Mesothelial cell of epicardium (in vitro differentiated cells): ENCODE data around the gene PDLIM3. TPM values are rescaled to one million over a fixed set of nuclear protein-coding genes. Genes with fewer than 3 reads are reported as not detected.

ENCODE experiments used
- DNase-seq, 2 experiments: peaks; one replicate each; pipeline ENCODE4 v3.0.0; 2021; ENCODE audit warnings: low spot score in 2 of 2; ENCODE audit not compliant: unreplicated experiment in 2 of 2
- H3K27ac Mint-ChIP-seq: 2 replicates; pipeline ENCODE4 v1.8.0; 2021; ENCODE audit warnings: mixed read lengths
- H3K27me3 Mint-ChIP-seq: 2 replicates; pipeline ENCODE4 v1.8.0; 2021; ENCODE audit warnings: low read depth, mixed read lengths
- H3K36me3 Mint-ChIP-seq: 2 replicates; pipeline ENCODE4 v1.8.0; 2021; ENCODE audit warnings: mixed read lengths
- H3K4me1 Mint-ChIP-seq: 2 replicates; pipeline ENCODE4 v1.8.0; 2021; ENCODE audit warnings: mixed read lengths
- H3K4me3 Mint-ChIP-seq: 2 replicates; pipeline ENCODE4 v1.8.0; 2021; ENCODE audit warnings: mild to moderate bottlenecking, moderate library complexity, mixed read lengths
- H3K9me3 Mint-ChIP-seq: 2 replicates; pipeline ENCODE4 v1.8.0; 2021; ENCODE audit warnings: mixed read lengths
- total RNA-seq: library from RNA; stranded (reverse); gene quantifications from 3 replicates; pipeline ENCODE4 v1.2.1, GENCODE V29; 2021
- TF ChIP-seq, protein P1 (sequence below): fragments of 200-600 bp; sonication (generic); IDR thresholded peaks from one replicate; pipeline ENCODE4 v1.5.0; 2021; ENCODE audit warnings: antibody characterized with exemption; ENCODE audit not compliant: unreplicated experiment

The PDLIM3 gene
- total RNA-seq, 1 donor from 2014 or later, result 11.2 TPM

DNA sequence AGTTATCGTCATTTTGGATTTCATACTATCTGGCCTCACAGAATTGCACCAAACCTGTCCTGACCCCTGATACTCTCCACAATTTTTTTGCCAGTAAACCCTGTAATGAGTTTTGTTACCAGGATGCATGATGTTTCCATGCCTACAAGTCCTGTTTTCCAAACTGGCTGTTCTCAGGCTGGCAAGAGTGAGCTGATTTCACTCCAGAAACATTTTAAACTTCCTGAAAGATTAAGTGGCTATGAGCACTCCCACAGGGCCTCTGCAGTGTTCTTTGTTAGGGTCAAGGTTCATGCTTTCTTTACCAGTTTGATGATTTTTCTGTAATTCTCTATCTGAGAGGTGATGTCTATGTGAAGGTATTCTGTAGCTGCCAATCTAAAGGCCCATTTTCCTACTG, 31.7 kb upstream of the PDLIM3 start:
- no peak for DNase-seq
- TF ChIP-seq, protein P1, sequence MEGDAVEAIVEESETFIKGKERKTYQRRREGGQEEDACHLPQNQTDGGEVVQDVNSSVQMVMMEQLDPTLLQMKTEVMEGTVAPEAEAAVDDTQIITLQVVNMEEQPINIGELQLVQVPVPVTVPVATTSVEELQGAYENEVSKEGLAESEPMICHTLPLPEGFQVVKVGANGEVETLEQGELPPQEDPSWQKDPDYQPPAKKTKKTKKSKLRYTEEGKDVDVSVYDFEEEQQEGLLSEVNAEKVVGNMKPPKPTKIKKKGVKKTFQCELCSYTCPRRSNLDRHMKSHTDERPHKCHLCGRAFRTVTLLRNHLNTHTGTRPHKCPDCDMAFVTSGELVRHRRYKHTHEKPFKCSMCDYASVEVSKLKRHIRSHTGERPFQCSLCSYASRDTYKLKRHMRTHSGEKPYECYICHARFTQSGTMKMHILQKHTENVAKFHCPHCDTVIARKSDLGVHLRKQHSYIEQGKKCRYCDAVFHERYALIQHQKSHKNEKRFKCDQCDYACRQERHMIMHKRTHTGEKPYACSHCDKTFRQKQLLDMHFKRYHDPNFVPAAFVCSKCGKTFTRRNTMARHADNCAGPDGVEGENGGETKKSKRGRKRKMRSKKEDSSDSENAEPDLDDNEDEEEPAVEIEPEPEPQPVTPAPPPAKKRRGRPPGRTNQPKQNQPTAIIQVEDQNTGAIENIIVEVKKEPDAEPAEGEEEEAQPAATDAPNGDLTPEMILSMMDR, result no peak
- Mint-ChIP-seq H3K9me3 (peaks cover 9% of the 10 kb centered on the region), H3K4me3 (no peak overlapping the region), H3K4me1 (peaks cover 26% of the 10 kb centered on the region), H3K36me3 (no peaks in the 10 kb centered on the region), H3K27ac (peak overlapping the region; percentile 95), H3K27me3 (no peaks in the 10 kb centered on the region)

DNA sequence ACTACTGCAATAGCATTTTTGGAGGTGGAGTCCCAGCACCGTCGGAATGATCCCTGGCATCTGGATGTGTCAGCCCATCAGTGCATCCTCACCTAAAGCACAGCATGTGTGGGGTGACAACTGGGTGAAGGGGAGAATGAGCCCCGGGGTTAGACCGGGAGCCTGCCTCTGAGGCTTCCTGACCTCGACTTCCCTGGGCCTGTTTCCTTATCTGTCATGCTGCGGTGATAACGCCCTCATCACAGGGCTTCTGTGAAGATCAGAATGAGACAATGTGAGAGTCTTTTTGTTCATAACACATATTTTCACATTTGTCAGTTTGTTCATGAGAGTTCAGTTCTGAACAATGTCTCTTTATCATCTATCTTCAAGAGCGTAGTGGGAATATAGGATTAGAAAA, 31.1 kb upstream of the PDLIM3 start:
- H3K36me3 Mint-ChIP-seq, result no peaks in the 10 kb centered on the region
- TF ChIP-seq, protein P1, result no peak
- no peak for DNase-seq
- peaks cover 14% of the 10 kb centered on the region for H3K9me3 Mint-ChIP-seq
- no peaks in the 10 kb centered on the region for H3K27me3 Mint-ChIP-seq
- no peak overlapping the region for H3K4me3 Mint-ChIP-seq
- H3K4me1 Mint-ChIP-seq, result peaks cover 26% of the 10 kb centered on the region
- peak overlapping the region; percentile 95 for H3K27ac Mint-ChIP-seq

DNA sequence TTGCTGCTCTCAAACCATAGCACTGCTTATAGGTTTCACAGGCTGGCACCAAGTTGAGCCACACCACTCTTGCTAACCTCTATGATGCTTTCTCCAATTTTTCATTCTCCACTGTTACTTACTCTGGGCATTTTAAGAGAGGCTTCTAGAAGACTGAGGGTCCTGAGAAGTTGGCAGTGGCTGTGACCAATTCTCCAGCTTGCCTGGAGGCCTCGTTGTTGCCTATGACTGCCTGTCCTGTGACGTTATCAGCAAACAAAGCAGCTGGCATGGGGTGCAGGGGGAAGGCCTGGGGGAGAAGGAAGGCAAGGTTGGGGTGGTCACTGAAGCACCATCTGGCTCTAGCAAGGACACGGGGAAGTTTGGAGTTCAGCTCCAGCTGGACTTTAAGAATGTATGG, 30.4 kb upstream of the PDLIM3 start:
- Mint-ChIP-seq H3K27ac (peak overlapping the region; percentile 37), H3K9me3 (peaks cover 14% of the 10 kb centered on the region), H3K4me3 (no peak overlapping the region), H3K4me1 (peaks cover 26% of the 10 kb centered on the region), H3K36me3 (no peaks in the 10 kb centered on the region), H3K27me3 (no peaks in the 10 kb centered on the region)
- TF ChIP-seq, protein P1, result no peak
- DNase-seq, result no peak

DNA sequence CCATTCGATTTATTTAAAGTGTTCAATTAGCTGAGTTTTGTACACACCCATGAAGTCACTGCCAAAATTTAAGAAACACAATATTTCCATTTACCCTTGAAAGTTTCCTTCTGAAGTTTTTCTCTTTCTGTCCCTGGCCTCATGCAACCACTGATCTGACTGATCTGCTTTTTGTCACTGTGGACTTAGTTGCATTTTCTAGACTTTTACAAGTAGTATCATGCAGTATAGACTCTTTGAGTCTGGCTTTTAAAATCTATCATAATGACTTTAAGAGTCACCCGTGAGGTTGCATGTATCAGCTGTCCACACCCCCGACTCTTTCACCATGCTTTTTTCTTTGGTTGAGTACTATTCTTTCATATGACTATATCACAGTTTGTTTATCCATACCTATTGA, 29.0 kb upstream of the PDLIM3 start:
- Mint-ChIP-seq H3K27me3 (no peaks in the 10 kb centered on the region), H3K9me3 (peaks cover 16% of the 10 kb centered on the region), H3K36me3 (no peaks in the 10 kb centered on the region), H3K27ac (no peak overlapping the region), H3K4me1 (peaks cover 26% of the 10 kb centered on the region), H3K4me3 (no peak overlapping the region)
- no peak for DNase-seq
- TF ChIP-seq, protein P1, result no peak

DNA sequence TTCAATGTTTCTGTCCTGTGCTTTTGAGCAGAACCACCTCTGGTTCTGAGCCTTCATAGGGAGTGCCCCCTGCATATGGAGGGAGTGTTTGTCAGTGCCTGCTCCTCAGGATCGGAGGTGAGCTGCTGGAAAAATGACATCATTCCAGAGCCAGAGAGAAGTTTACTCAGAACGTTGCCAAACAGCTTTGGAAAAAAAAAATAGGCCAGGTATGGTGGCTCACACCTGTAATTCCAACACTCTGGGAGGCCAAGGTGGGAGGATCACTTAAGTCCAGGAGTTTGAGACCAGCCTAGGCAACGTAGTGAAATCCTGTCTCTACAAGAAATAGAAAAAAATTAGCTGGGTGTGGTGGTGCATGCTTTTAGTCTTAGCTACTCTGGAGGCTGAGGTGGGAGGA, 27.2 kb upstream of the PDLIM3 start:
- TF ChIP-seq, protein P1, result no peak
- Mint-ChIP-seq H3K27ac (no peak overlapping the region), H3K9me3 (peaks cover 34% of the 10 kb centered on the region), H3K27me3 (no peaks in the 10 kb centered on the region), H3K4me3 (no peak overlapping the region), H3K36me3 (no peaks in the 10 kb centered on the region), H3K4me1 (peaks cover 18% of the 10 kb centered on the region)
- DNase-seq, result no peak

DNA sequence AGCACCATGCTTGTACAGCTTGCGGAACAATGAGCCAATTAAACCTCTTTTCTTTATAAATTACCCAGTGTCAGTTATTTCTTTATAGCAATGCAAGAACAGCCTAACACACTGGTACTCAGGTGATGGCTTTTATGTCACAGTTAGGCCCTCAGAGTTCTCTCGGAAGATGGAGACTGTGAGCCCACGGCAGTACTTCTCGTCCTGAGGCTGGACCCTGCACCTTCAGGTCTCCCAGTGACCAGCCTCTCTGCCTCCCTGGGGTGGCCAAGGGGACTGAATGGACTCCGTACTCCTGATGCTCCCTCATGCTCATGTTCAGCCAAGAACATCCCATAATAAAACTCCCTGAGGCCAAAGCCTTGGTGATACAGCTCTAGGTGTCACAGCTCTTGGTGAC, 25.0 kb upstream of the PDLIM3 start:
- H3K4me1 Mint-ChIP-seq, result no peaks in the 10 kb centered on the region
- DNase-seq, result no peak
- no peak overlapping the region for H3K4me3 Mint-ChIP-seq
- TF ChIP-seq, protein P1, result no peak
- no peaks in the 10 kb centered on the region for H3K27me3 Mint-ChIP-seq
- H3K27ac Mint-ChIP-seq, result no peak overlapping the region
- H3K9me3 Mint-ChIP-seq, result peaks cover 51% of the 10 kb centered on the region
- H3K36me3 Mint-ChIP-seq, result no peaks in the 10 kb centered on the region
